Fibroblast of villous mesenchyme (primary cell): ENCODE data around the gene PHGDH. TPM values are rescaled to one million over a fixed set of nuclear protein-coding genes. Genes with fewer than 3 reads are reported as not detected.

Experiments used
- DNase-seq: peaks from one replicate; pipeline ENCODE4 v3.0.0-alpha.2; 2010; ENCODE audit warnings: low read depth
- H3K4me3 ChIP-seq: 2 replicates; pipeline ENCODE4 v1.5.1; 2011; ENCODE audit warnings: low read depth, mild to moderate bottlenecking, low read length
- CTCF ChIP-seq: IDR thresholded peaks from 2 replicates; pipeline ENCODE4 v1.5.1; 2012; ENCODE audit warnings: low read depth, mild to moderate bottlenecking, low read length; ENCODE audit not compliant: insufficient read depth
- total RNA-seq: library from RNA; depleted of rRNA; stranded (reverse); fragments of >200 nt; gene quantifications from 2 replicates; pipeline ENCODE4 v1.2.3, GENCODE V29; 2012

Gene PHGDH
- total RNA-seq, 1 donor: 80.7 TPM

DNA sequence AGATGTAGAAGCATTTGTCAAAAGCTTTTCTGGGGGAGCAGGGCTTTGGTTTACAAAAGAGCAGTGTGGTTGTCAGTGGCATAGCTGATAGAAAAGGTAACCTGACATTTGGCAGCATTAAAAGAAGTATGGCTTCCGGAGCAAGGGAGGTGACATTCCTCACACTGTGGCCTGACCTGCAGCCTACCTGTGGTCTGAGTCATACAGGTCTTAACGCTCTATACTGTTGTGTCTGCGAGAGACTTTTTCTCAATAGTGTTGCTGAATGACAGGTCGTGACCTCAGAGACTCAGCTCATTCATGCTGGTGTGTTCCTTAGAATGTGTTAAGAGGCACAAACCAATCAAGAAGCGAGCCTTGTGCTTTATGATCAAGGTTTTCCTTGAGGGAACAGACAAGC is 19.3 kb downstream of the PHGDH start:
- no peak for DNase-seq
- H3K4me3 ChIP-seq: no peak overlapping the region
- TF ChIP-seq CTCF: no peak

DNA sequence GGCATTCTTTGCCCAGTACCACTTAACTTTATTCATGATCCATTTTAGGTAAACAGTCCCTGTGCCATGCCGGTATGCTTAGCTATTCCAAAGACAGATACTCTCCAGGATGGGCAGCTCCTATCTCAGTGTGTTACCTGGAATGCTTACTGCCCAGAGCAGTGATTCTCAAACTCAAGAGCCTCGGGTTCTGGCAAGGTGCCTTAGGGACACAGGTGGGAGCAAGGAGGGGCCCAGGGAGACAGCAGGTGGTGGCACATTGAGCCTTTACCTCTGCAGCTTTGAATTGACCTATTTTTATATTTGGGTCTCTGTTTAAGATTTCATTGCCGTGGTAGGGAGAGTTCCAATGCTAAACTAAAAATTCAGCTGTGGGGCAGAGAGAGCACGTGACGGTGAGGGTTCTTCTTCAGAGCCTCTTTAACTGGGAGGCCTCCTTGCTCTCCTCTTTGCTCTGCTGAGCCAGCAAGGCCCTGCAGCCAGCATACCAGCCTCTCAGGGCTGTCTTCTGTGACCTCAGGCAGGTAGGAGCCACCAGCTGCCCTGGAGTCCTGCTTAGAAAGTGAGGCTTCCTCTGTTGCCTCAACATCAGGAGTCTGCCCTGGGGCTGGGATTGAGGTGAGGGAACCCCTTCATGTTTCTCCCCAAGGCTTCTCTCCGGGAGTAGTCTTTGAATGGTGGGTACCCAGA is 20.2 kb downstream of the PHGDH start:
- no peak for TF ChIP-seq CTCF
- H3K4me3 ChIP-seq: no peak overlapping the region
- DNase-seq: no peak

GRCh38 chr1:119732465-119733168 is 20.9 kb downstream of the PHGDH start:
- TF ChIP-seq CTCF: no peak
- H3K4me3 ChIP-seq: no peak overlapping the region
- no peak for DNase-seq

- H3K4me3 ChIP-seq: no peak overlapping the region
- no peak for DNase-seq
- no peak for TF ChIP-seq CTCF
These were observed 22.0 kb downstream of the PHGDH start for GRCh38 chr1:119733754-119734153.

DNA sequence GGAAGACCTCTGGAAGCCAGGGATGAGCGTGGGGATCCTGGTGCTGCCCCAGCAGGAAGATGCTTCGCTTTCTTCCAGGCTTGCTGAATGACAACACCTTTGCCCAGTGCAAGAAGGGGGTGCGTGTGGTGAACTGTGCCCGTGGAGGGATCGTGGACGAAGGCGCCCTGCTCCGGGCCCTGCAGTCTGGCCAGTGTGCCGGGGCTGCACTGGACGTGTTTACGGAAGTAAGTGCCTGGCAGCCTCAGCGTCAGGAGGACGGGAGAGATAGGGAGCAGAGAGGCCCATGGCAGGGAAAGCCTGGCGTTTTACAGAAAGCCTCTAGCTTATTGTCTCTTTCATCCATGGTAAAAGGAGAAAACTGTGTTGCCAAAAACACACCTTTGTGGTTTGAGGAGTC is 23.5 kb downstream of the PHGDH start:
- TF ChIP-seq CTCF: no peak
- H3K4me3 ChIP-seq: no peak overlapping the region
- no peak for DNase-seq

DNA sequence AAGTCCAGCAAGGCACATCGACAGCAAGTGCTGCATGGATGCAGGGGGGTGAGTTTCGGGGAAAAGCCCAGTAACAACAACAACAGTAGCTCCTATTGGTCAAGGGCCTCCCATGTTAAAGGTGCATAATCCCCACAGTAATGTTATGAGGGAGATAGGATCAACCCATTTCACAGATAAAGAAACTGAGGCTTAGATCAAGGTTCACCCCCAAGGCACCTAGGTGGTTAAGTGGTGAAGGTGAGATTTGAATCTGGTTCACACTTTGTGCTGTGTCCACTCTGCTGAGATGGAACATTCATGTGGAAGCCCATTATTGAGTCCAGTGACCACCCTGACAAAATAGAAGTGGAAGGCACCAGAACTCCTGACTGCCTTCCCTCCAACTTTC is 24.9 kb downstream of the PHGDH start:
- no peak for TF ChIP-seq CTCF
- H3K4me3 ChIP-seq: no peak overlapping the region
- DNase-seq: no peak
